Subcutaneous abdominal adipose tissue (tissue), 5 donors: ENCODE results near the gene CACNA2D3.

Source experiments
- H3K27ac ChIP-seq: one replicate; pipeline ENCODE4 v1.7.0; 2013; ENCODE audit warnings: low read depth, mild to moderate bottlenecking, inconsistent platforms, low read length, moderate library complexity
- H3K27me3 ChIP-seq, 5 donors: one replicate each; pipeline ENCODE4 v1.7.0; 2013; ENCODE audit warnings: low read length in 5 of 5, inconsistent platforms in 1 of 5; ENCODE audit not compliant: control insufficient read depth in 5 of 5, insufficient read depth in 4 of 5
- H3K36me3 ChIP-seq, 5 donors: one replicate each; pipeline ENCODE4 v1.7.0; 2013; ENCODE audit warnings: low read length in 5 of 5; ENCODE audit not compliant: control insufficient read depth in 5 of 5, insufficient read depth in 5 of 5
- H3K4me1 ChIP-seq, 5 donors: one replicate each; pipeline ENCODE4 v1.7.0; 2013; ENCODE audit warnings: low read length in 5 of 5, mild to moderate bottlenecking in 3 of 5, moderate library complexity in 1 of 5; ENCODE audit not compliant: control insufficient read depth in 5 of 5, insufficient read depth in 5 of 5
- H3K4me3 ChIP-seq, 5 donors: one replicate each; pipeline ENCODE4 v1.7.0; 2013; ENCODE audit warnings: low read length in 5 of 5, low read depth in 1 of 5
- H3K9ac ChIP-seq, 5 donors: one replicate each; pipeline ENCODE4 v1.7.0; 2013; ENCODE audit warnings: low read length in 5 of 5, mild to moderate bottlenecking in 4 of 5, moderate library complexity in 3 of 5
- H3K9me3 ChIP-seq, 5 donors: one replicate each; pipeline ENCODE4 v1.7.0; 2013; ENCODE audit warnings: low read length in 5 of 5; ENCODE audit not compliant: control insufficient read depth in 5 of 5
- donor health status: healthy.
- donor health status: healthy.
- donor health status: healthy.
- donor health status: healthy.
- donor health status: healthy.

CACNA2D3 gene

DNA sequence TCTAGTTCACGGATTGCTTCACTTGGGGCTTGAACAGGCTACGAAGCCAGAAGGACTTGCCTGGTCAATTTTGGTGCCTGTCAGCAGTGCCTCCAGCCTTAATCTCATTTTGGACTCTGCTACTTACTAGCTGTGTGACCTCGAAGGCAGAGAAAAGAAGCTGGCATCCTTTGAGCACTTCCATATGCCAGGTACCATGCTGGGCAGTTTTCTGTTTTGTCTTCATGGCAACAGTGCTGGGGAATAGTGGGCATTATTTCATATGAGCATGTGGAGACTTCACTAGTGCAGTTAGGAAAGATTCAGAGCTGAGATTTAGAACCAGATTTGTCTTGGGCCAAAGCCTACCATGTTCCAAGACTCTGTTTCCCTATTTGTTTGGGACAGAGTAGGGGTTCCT is 713.3 kb downstream of the CACNA2D3 start:
- H3K9me3 ChIP-seq: peaks cover 0 to 4% (median under 1%) of the 10 kb centered on the region in 5 donors

DNA sequence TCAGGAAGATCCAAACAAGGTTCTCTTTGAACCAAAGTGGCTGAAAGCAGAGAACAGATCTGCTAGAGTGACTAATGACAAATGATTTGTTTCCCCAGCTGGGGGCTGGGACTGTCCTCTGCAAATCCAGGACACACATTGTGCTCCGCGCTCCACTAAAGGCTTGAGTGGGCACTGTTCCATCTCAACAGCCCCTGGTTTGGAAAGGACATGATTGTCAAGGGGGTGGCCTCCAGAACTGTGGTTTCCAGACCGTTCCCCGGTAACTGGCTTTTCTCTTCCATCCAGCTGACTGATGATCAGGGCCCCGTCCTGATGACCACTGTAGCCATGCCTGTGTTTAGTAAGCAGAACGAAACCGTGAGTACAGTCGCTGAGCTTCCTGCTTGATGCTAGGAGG is 714.5 kb downstream of the CACNA2D3 start:
- Histone ChIP-seq H3K9ac (no peak overlapping the region), H3K27ac (no peak overlapping the region), H3K4me1 (no peaks in the 10 kb centered on the region), H3K36me3 (no peaks in the 10 kb centered on the region), H3K4me3 (no peak overlapping the region), H3K27me3 (no peaks in the 10 kb centered on the region), H3K9me3 (no peaks in the 10 kb centered on the region)

More for the DNA sequence above, 713.3 kb downstream of the CACNA2D3 start:
- Histone ChIP-seq H3K27ac (no peak overlapping the region), H3K36me3 (no peaks in the 10 kb centered on the region), H3K4me1 (no peaks in the 10 kb centered on the region), H3K9ac (no peak overlapping the region), H3K27me3 (no peaks in the 10 kb centered on the region), H3K4me3 (no peak overlapping the region)

DNA sequence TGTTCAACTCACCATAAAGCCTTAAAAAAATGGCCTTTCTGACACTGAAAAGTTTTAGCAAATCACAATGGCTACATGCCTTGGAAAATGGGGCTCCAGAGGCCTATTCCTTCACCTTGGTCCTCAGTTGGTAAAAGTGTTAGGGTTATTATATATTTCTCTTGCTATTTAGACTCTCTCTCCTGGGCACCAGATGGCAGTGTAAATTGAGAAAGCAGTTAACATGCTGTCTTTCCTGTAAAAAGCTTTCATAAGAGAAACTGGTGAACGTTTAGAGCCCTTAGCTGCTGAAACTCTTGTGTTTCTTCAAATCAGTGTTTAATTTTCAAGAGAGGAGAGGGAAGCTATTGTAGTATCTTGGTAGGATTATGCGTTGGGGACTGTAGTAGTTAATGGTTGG is 715.6 kb downstream of the CACNA2D3 start:
- Histone ChIP-seq H3K4me1 (no peaks in the 10 kb centered on the region), H3K36me3 (no peaks in the 10 kb centered on the region), H3K27ac (no peak overlapping the region), H3K27me3 (no peaks in the 10 kb centered on the region), H3K9ac (no peak overlapping the region), H3K9me3 (no peaks in the 10 kb centered on the region), H3K4me3 (no peak overlapping the region)

DNA sequence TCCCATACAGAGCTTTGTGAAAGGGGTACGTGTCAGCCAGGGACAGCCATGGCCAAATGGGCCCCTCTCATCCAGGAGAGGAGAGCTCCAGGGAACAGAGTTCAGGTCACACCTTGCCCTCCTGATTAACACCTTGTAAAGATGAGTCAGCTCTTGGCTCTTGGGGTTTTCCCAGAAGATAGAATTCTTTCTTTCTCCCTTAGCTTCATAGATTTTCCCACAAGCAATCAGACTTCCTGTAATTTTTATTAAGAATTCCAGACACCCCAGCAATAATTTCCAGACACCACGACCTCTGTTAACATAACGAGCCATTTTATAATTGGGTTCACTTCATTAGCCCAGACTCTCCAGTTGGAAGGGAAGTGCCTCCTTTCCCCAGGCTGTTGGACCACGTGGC is 719.1 kb downstream of the CACNA2D3 start:
- Histone ChIP-seq H3K4me1 (no peaks in the 10 kb centered on the region), H3K27ac (no peak overlapping the region), H3K4me3 (no peak overlapping the region), H3K27me3 (no peaks in the 10 kb centered on the region), H3K36me3 (no peaks in the 10 kb centered on the region), H3K9ac (no peak overlapping the region), H3K9me3 (no peaks in the 10 kb centered on the region)

DNA sequence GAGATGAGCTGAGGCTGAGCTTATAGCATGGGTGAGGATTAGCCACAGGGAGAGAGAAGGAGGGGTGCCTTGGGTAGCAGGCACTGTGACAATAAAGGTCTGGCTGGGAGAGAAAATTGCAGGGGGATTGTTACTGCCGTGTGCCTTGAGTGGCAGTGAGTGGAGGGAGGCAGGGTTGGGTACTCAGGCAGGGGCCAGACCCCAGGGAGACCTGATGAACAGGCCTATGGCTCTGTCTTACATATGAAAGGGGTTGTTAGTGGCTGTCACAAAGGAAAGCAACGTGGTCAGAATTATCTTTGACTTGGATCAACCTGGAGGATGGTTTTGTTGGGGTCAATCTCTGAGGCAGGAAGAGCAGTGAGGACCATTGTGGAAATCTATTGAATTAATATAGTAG is 721.0 kb downstream of the CACNA2D3 start:
- Histone ChIP-seq H3K9me3 (no peaks in the 10 kb centered on the region), H3K4me1 (no peaks in the 10 kb centered on the region), H3K27me3 (no peaks in the 10 kb centered on the region), H3K27ac (no peak overlapping the region), H3K36me3 (no peaks in the 10 kb centered on the region), H3K9ac (no peak overlapping the region), H3K4me3 (no peak overlapping the region)

DNA sequence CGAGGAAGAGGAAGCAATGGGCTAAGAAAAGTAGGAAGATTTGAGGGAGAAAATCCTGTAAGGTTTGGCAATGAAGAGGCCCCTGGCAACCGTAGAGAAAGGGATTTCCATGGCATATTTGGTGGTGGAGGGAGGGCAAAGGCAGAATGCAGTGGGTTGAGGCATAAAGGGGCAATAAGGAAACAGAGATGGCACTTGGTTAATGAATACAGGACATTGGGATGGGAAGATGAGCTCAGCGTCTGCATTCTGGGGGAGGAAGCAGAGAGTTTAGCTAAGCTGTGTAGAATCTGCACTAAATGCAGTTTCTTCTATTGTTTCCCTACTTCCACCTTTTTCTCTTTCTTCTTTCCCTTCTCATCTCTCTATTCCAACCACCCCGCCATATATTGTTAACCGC is 721.9 kb downstream of the CACNA2D3 start:
- Histone ChIP-seq H3K27ac (no peak overlapping the region), H3K4me1 (no peaks in the 10 kb centered on the region), H3K36me3 (no peaks in the 10 kb centered on the region), H3K9me3 (no peaks in the 10 kb centered on the region), H3K27me3 (peaks cover 0 to 2% (median 0%) of the 10 kb centered on the region in 5 donors), H3K4me3 (no peak overlapping the region), H3K9ac (no peak overlapping the region)

DNA sequence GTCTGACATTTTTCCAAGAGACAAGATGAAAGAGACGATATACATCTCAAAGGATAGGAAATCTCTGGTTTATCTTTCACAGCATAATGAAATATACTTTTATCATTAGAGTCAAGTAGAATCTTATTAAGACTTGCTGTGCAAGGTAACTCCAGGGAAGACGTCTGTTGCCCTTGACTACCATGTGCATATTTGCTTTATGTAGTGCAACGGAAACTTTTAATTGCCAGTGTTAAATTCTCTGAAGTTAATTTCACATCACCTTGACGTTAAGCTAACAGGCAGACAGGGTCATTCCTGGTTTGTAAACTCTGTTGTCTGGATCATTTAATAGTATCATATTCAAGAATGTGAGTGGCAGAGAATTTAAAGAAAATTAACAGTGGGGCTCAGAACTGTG is 722.7 kb downstream of the CACNA2D3 start:
- Histone ChIP-seq H3K27ac (no peak overlapping the region), H3K4me1 (no peaks in the 10 kb centered on the region), H3K27me3 (peaks cover 0 to 2% (median 0%) of the 10 kb centered on the region in 5 donors), H3K36me3 (no peaks in the 10 kb centered on the region), H3K9ac (no peak overlapping the region), H3K4me3 (no peak overlapping the region), H3K9me3 (no peaks in the 10 kb centered on the region)

DNA sequence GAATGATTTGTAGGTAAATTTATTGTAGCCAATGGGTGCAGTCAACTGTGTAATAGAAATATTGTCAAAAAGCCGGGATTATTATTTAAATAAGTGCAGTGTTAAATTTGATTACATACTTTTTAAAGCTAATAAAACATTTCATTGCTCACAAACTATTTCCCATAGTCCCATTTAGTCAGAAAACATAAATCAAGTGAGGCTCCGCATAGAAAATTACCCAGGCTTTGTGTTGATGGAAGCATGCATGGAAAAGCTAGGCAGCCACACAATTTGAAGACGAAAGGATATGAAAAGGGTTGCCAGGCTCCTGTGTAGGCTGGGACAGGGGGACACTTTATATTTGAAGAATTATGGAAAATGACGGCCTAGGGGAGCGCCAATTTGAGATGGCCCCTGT is 723.2 kb downstream of the CACNA2D3 start:
- H3K27me3 ChIP-seq: peaks cover 0 to 2% (median 0%) of the 10 kb centered on the region in 5 donors
- H3K4me3 ChIP-seq: no peak overlapping the region
- no peaks in the 10 kb centered on the region for H3K36me3 ChIP-seq
- H3K27ac ChIP-seq: no peak overlapping the region
- no peak overlapping the region for H3K9ac ChIP-seq
- H3K4me1 ChIP-seq: no peaks in the 10 kb centered on the region
- H3K9me3 ChIP-seq: no peaks in the 10 kb centered on the region

DNA sequence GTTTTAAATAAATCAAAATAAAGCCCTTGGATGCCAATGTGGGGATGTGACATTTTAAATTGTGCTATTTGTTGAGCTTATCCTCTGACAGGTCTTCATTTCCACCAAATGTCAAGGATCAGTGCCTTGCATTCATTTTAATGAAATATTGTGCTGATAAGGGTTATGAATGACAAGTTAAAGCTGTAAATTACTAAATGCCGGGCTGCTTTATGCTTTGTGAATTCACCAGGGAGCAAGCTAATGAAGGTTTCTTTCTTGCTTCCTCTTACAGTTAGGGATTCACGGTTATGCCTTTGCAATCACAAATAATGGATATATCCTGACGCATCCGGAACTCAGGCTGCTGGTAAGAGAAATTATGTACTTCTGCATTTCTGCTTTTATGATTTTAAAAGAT is 723.8 kb downstream of the CACNA2D3 start:
- no peaks in the 10 kb centered on the region for H3K36me3 ChIP-seq

DNA sequence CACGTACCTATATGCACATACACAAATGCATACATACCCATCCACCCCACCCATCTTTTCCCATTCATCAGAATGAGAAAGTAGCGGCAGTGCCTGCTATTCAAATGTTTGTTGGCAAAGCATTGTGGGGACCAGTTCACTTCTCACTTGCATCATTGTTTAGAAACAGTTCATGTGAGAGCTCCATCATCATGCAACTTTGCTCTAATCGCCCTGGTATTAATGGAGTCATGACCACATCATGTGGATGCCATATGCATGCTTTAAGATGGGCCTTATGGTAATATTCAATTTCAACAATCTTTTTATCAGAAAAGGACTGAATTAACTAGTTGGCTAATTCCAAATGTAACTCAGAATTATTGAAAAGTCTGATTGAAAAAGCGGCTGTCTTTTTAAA is 725.0 kb downstream of the CACNA2D3 start:
- H3K9me3 ChIP-seq: no peaks in the 10 kb centered on the region
- peaks cover 0 to 2% (median 0%) of the 10 kb centered on the region in 5 donors for H3K27me3 ChIP-seq
- no peaks in the 10 kb centered on the region for H3K4me1 ChIP-seq
- H3K4me3 ChIP-seq: no peak overlapping the region
- H3K36me3 ChIP-seq: no peaks in the 10 kb centered on the region
- H3K9ac ChIP-seq: no peak overlapping the region
- H3K27ac ChIP-seq: no peak overlapping the region

More for the DNA sequence above, 723.8 kb downstream of the CACNA2D3 start:
- H3K4me1 ChIP-seq: no peaks in the 10 kb centered on the region
- no peak overlapping the region for H3K27ac ChIP-seq
- no peak overlapping the region for H3K4me3 ChIP-seq
- H3K9me3 ChIP-seq: no peaks in the 10 kb centered on the region
- H3K27me3 ChIP-seq: peaks cover 0 to 2% (median 0%) of the 10 kb centered on the region in 5 donors
- no peak overlapping the region for H3K9ac ChIP-seq

DNA sequence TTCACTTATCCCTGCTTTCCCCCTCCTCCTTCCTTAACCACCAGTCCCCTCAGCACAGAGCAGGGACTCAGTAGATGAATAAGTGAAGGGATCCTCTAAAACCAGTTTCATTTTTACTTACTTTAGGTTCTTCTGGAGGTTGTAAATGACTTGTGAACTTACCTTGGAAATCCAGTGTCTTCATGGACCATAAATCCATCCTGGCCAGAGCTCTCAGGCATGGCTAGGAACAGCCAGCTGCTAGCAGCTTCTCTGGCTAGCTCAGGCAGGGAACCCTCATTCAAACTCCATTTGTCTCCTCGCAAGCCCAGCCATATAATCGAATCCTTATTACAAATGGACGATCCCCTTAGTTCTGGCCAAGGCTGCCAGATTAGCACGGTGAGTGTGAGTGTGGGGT is 727.0 kb downstream of the CACNA2D3 start:
- Histone ChIP-seq H3K27me3 (peaks cover 0 to 2% (median 0%) of the 10 kb centered on the region in 5 donors), H3K36me3 (no peaks in the 10 kb centered on the region), H3K9ac (no peak overlapping the region), H3K27ac (no peak overlapping the region), H3K9me3 (no peaks in the 10 kb centered on the region), H3K4me3 (no peak overlapping the region), H3K4me1 (peaks cover 0 to 3% (median 2%) of the 10 kb centered on the region in 5 donors)
